Measurements from ENCODE around the gene OR2V2. TPM values are rescaled to one million over a fixed set of nuclear protein-coding genes. Genes with fewer than 3 reads are reported as not detected.

OR2V2 gene
- total and polyA plus RNA-seq, 2 donors (not counting 1 experiment from before 2014, with no cell fraction given) = not detected

DNA sequence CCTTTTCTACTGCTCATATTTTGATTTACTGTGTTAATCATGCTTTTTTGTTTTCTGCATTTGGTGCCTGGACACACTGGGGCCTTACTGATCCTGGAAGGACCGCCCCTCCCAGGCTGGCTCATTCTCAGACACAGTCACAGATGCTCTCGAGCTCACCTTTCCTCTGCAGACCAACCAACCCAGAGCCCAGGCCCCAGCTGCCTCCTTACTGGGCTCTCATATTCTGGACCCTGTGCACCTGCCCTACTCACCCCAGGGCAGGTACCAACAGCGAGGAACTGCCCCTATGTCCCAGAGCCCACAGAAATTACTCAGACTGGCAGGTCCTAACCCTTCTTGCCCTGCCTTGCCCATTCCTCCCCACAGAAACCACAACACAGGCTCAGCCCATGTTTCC is 6.6 kb upstream of the OR2V2 start:
- CTCF ChIA-PET = no interaction called here
- no peaks in the 10 kb centered on the region for H3K4me1 ChIP-seq (ENCODE audit: control insufficient read depth in 2 of 2, insufficient read depth in 2 of 2, low read length in 2 of 2)
- ATAC-seq (ENCODE audit: low read depth) = no peak
- intact Hi-C loops (cut with micrococcal nuclease) = no loop called here
- no peak overlapping the region for H3K27ac Mint-ChIP-seq
- H3K27me3 ChIP-seq (replicated peaks in 1 of 4; ENCODE audit: control extremely low read depth in 1 of 4, control insufficient read depth in 3 of 4, insufficient read depth in 4 of 4, low read length in 3 of 4) = peaks cover 0 to 15% (median 1%) of the 10 kb centered on the region in 4 experiments
- H4K20me1 ChIP-seq (ENCODE audit: control insufficient read depth, insufficient read depth, low read length, poor library complexity, severe bottlenecking) = no peaks in the 10 kb centered on the region
- no peak overlapping the region for H2AFZ ChIP-seq (ENCODE audit: insufficient read depth, low read depth, low read length, poor library complexity, severe bottlenecking)
- peaks cover 5% of the 10 kb centered on the region for H3K9me3 Mint-ChIP-seq (ENCODE audit: insufficient read depth)
- no peak overlapping the region for H3K4me3 ChIP-seq (ENCODE audit: control extremely low read depth in 1 of 5, extremely low read depth in 1 of 5, insufficient read depth in 1 of 5, low read depth in 2 of 5, low read length in 4 of 5)
- no peak overlapping the region for H3K27ac ChIP-seq (ENCODE audit: low read length in 2 of 2)
- H3K4me1 Mint-ChIP-seq = no peaks in the 10 kb centered on the region
- H3K27me3 Mint-ChIP-seq = peaks cover 32% of the 10 kb centered on the region
- H3K4me3 Mint-ChIP-seq = no peak overlapping the region
- H3K4me2 ChIP-seq (replicated peaks; ENCODE audit: low read depth, low read length, poor library complexity, severe bottlenecking) = no peak overlapping the region
- H3K9me3 ChIP-seq (ENCODE audit: control extremely low read depth in 1 of 3, control insufficient read depth in 2 of 3, insufficient read depth in 1 of 3, low read length in 2 of 3) = peaks cover 0 to 23% (median 3%) of the 10 kb centered on the region in 3 donors
- POLR2A ChIA-PET = no interaction called here
- H3K9ac ChIP-seq (ENCODE audit: low read length) = no peak overlapping the region
- H3K36me3 ChIP-seq (replicated peaks in 1 of 2; ENCODE audit: control extremely low read depth in 1 of 2, control insufficient read depth in 1 of 2, extremely low read depth in 1 of 2, insufficient read depth in 2 of 2, low read length in 1 of 2) = no peaks in the 10 kb centered on the region
- no peak for DNase-seq
- no peaks in the 10 kb centered on the region for H3K79me2 ChIP-seq (ENCODE audit: control insufficient read depth, insufficient read depth, low read length)
- TF ChIP-seq CTCF (IDR thresholded peaks at IDR 0.05) (no peak), EZH2 (IDR thresholded peaks at IDR 0.05; ENCODE audit: borderline replicate concordance, insufficient read depth, low read depth, low read length, poor library complexity, severe bottlenecking) (no peak)
- WGBS (ENCODE audit: insufficient coverage) = 76% methylated on average over 3 of the region's 3 CpGs

DNA sequence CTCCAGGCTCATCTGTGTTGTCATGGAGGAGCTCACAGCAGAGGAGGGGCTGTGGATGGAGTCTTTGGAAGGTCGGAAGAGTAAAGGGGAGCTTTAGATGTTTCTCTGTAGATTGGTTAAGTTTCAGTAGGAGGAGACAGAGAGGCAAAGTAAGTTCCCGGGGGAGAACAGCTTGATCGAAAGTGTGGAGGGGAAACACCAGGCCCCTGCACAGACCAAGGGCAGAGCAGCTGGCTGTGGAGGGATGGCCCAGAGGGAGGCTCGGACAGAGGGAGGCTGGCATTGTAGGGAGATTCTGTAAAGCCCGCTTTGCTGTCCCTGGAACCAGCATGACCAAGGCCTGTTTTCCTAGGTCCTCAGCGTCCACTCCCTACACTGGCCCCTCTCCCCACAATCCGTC is 5.3 kb upstream of the OR2V2 start:
- H3K4me3 ChIP-seq (ENCODE audit: control extremely low read depth in 1 of 5, extremely low read depth in 1 of 5, insufficient read depth in 1 of 5, low read depth in 2 of 5, low read length in 4 of 5) = no peak overlapping the region
- DNase-seq = no peak
- TF ChIP-seq EZH2 (IDR thresholded peaks at IDR 0.05; ENCODE audit: borderline replicate concordance, insufficient read depth, low read depth, low read length, poor library complexity, severe bottlenecking) (no peak), CTCF (IDR thresholded peaks at IDR 0.05) (no peak)
- H3K27ac Mint-ChIP-seq = no peak overlapping the region
- CTCF ChIA-PET = no interaction called here
- no peak for ATAC-seq (ENCODE audit: low read depth)
- H3K27me3 Mint-ChIP-seq = peaks cover 42% of the 10 kb centered on the region
- H3K4me1 ChIP-seq (ENCODE audit: control insufficient read depth in 2 of 2, insufficient read depth in 2 of 2, low read length in 2 of 2) = no peaks in the 10 kb centered on the region
- H3K9ac ChIP-seq (ENCODE audit: low read length) = no peak overlapping the region
- no peak overlapping the region for H2AFZ ChIP-seq (ENCODE audit: insufficient read depth, low read depth, low read length, poor library complexity, severe bottlenecking)
- intact Hi-C loops (cut with micrococcal nuclease) = no loop called here
- no peak overlapping the region for H3K4me2 ChIP-seq (replicated peaks; ENCODE audit: low read depth, low read length, poor library complexity, severe bottlenecking)
- H3K27me3 ChIP-seq (replicated peaks in 1 of 4; ENCODE audit: control extremely low read depth in 1 of 4, control insufficient read depth in 3 of 4, insufficient read depth in 4 of 4, low read length in 3 of 4) = peaks cover 0 to 19% (median 1%) of the 10 kb centered on the region in 4 experiments
- no peaks in the 10 kb centered on the region for H3K79me2 ChIP-seq (ENCODE audit: control insufficient read depth, insufficient read depth, low read length)
- H3K4me3 Mint-ChIP-seq = no peak overlapping the region
- peaks cover 0 to 19% (median 0%) of the 10 kb centered on the region in 3 donors for H3K9me3 ChIP-seq (ENCODE audit: control extremely low read depth in 1 of 3, control insufficient read depth in 2 of 3, insufficient read depth in 1 of 3, low read length in 2 of 3)
- H3K9me3 Mint-ChIP-seq (ENCODE audit: insufficient read depth) = peaks cover 5% of the 10 kb centered on the region
- no peak overlapping the region for H3K27ac ChIP-seq (ENCODE audit: low read length in 2 of 2)
- H3K36me3 ChIP-seq (replicated peaks in 1 of 2; ENCODE audit: control extremely low read depth in 1 of 2, control insufficient read depth in 1 of 2, extremely low read depth in 1 of 2, insufficient read depth in 2 of 2, low read length in 1 of 2) = no peaks in the 10 kb centered on the region
- no peaks in the 10 kb centered on the region for H4K20me1 ChIP-seq (ENCODE audit: control insufficient read depth, insufficient read depth, low read length, poor library complexity, severe bottlenecking)
- H3K4me1 Mint-ChIP-seq = no peaks in the 10 kb centered on the region
- POLR2A ChIA-PET = no interaction called here
- 64% methylated on average over 4 of the region's 7 CpGs for WGBS (ENCODE audit: insufficient coverage)

Data from B cell (primary cell).